ENCODE results near the gene GMNC. TPM values are rescaled to one million over a fixed set of nuclear protein-coding genes. Genes with fewer than 3 reads are reported as not detected.

GMNC gene
- total and polyA plus RNA-seq, 2 donors (not counting 1 experiment from before 2014, with no cell fraction given): 0.17 to 0.50 TPM

DNA sequence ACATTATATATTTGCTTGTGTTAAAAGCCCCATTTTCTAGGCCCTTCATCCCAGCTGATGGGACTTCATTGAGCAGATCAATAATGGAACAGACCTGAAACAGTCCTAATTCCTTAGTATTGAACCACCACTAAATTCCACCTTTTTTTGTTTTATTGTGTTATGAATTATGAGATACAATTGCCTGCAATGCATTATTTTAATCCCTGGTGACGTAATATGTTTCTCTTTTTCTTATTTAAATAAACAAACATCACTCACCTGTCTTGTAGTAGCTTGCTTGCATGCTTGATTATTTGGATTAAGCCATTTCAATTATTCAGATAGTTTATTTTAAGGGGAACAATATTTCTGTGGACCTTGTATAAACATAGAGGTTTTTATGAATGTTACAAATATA is 40.7 kb upstream of the GMNC start:
- H3K9me3 ChIP-seq (ENCODE audit: control insufficient read depth, insufficient read depth, low read depth, low read length): no peaks in the 10 kb centered on the region
- no peak overlapping the region for H3K4me3 ChIP-seq (replicated peaks in 1 of 4; ENCODE audit: control extremely low read depth in 1 of 4, insufficient read depth in 1 of 4, low read depth in 3 of 4, low read length in 4 of 4)
- TF ChIP-seq EZH2 (IDR thresholded peaks at IDR 0.05; ENCODE audit: low read length, missing control alignments): no peak
- TF ChIP-seq, protein P1, sequence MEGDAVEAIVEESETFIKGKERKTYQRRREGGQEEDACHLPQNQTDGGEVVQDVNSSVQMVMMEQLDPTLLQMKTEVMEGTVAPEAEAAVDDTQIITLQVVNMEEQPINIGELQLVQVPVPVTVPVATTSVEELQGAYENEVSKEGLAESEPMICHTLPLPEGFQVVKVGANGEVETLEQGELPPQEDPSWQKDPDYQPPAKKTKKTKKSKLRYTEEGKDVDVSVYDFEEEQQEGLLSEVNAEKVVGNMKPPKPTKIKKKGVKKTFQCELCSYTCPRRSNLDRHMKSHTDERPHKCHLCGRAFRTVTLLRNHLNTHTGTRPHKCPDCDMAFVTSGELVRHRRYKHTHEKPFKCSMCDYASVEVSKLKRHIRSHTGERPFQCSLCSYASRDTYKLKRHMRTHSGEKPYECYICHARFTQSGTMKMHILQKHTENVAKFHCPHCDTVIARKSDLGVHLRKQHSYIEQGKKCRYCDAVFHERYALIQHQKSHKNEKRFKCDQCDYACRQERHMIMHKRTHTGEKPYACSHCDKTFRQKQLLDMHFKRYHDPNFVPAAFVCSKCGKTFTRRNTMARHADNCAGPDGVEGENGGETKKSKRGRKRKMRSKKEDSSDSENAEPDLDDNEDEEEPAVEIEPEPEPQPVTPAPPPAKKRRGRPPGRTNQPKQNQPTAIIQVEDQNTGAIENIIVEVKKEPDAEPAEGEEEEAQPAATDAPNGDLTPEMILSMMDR (conservative IDR thresholded peaks at IDR 0.05 in 1 of 2, IDR thresholded peaks at IDR 0.05 in 1 of 2; ENCODE audit: low read depth in 1 of 2, low read length in 2 of 2): no peak
- no peaks in the 10 kb centered on the region for H4K20me1 ChIP-seq (ENCODE audit: control insufficient read depth, extremely low read depth, insufficient read depth, low read length)
- H3K27ac ChIP-seq (ENCODE audit: insufficient read depth, low read length): no peak overlapping the region
- no peak overlapping the region for H3K4me2 ChIP-seq (ENCODE audit: extremely low read depth, insufficient read depth, low read length)
- no peak overlapping the region for H2AFZ ChIP-seq (ENCODE audit: low read length)
- H3K36me3 ChIP-seq (ENCODE audit: control insufficient read depth, insufficient read depth, low read length): no peaks in the 10 kb centered on the region
- no peak for DNase-seq (ENCODE audit: low read depth in 2 of 2)
- no peak overlapping the region for H3K9ac ChIP-seq (ENCODE audit: insufficient read depth, low read length)
- H3K27me3 ChIP-seq (ENCODE audit: control insufficient read depth, insufficient read depth, low read length): no peaks in the 10 kb centered on the region
- H3K79me2 ChIP-seq (ENCODE audit: control insufficient read depth, insufficient read depth, low read length): no peaks in the 10 kb centered on the region
- H3K4me1 ChIP-seq (ENCODE audit: control insufficient read depth, extremely low read depth, insufficient read depth, low read length): no peaks in the 10 kb centered on the region

DNA sequence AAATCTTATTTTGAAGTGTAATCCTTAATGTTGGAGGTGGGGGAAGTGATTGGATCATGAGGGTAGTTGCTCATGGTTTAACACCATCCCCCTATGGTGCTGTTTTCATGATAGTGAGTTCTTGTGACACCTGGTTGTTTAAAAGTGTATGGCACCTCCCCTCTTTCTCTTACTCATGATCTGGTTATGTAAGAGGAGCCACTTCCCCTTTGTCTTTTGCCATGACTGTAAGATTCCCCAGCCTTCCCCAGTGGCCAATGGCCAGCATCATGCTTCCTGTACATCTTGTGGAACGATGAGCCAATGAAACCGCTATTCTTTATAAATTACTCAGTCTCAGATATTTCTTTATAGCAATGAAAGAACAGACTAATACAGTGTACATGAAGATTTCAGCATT is 39.8 kb upstream of the GMNC start:
- Histone ChIP-seq H3K79me2 (ENCODE audit: control insufficient read depth, insufficient read depth, low read length) (no peaks in the 10 kb centered on the region), H3K27ac (ENCODE audit: insufficient read depth, low read length) (no peak overlapping the region), H3K9ac (ENCODE audit: insufficient read depth, low read length) (no peak overlapping the region), H2AFZ (ENCODE audit: low read length) (no peak overlapping the region), H3K4me2 (ENCODE audit: extremely low read depth, insufficient read depth, low read length) (no peak overlapping the region), H3K9me3 (ENCODE audit: control insufficient read depth, insufficient read depth, low read depth, low read length) (no peaks in the 10 kb centered on the region), H3K36me3 (ENCODE audit: control insufficient read depth, insufficient read depth, low read length) (no peaks in the 10 kb centered on the region), H4K20me1 (ENCODE audit: control insufficient read depth, extremely low read depth, insufficient read depth, low read length) (no peaks in the 10 kb centered on the region), H3K4me3 (replicated peaks in 1 of 4; ENCODE audit: control extremely low read depth in 1 of 4, insufficient read depth in 1 of 4, low read depth in 3 of 4, low read length in 4 of 4) (no peak overlapping the region), H3K27me3 (ENCODE audit: control insufficient read depth, insufficient read depth, low read length) (no peaks in the 10 kb centered on the region), H3K4me1 (ENCODE audit: control insufficient read depth, extremely low read depth, insufficient read depth, low read length) (no peaks in the 10 kb centered on the region)
- TF ChIP-seq, protein P1 (conservative IDR thresholded peaks at IDR 0.05 in 1 of 2, IDR thresholded peaks at IDR 0.05 in 1 of 2; ENCODE audit: low read depth in 1 of 2, low read length in 2 of 2): no peak
- no peak for TF ChIP-seq EZH2 (IDR thresholded peaks at IDR 0.05; ENCODE audit: low read length, missing control alignments)
- DNase-seq (ENCODE audit: low read depth in 2 of 2): no peak

DNA sequence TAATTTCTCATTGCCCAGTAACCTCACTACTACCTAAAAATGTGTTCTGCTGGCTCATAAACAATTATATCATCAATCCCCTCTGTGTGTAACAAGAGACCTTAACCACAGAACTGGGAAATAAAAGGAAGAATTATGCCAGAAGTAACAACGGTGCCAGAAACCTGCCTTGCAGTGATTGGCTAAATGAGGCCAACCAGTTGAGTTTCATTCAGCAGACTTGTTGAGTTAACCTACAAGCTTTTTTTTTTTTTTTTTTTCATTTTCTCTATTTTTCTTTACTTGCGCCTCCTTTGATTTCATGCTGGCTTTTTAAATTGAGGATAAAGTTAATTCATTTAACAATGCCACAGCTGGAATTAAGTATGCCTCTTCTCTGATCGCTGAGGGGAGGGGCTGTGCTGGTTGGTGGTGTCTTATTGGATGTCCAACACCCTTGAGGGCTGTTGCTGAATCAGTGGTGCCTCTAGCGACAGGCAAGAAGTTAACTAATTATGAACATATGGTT is 30.0 kb upstream of the GMNC start:
- Histone ChIP-seq H3K9ac (ENCODE audit: insufficient read depth, low read length) (no peak overlapping the region), H3K36me3 (ENCODE audit: control insufficient read depth, insufficient read depth, low read length) (no peaks in the 10 kb centered on the region), H4K20me1 (ENCODE audit: control insufficient read depth, extremely low read depth, insufficient read depth, low read length) (no peaks in the 10 kb centered on the region), H3K4me1 (ENCODE audit: control insufficient read depth, extremely low read depth, insufficient read depth, low read length) (no peaks in the 10 kb centered on the region), H3K4me3 (replicated peaks in 1 of 4; ENCODE audit: control extremely low read depth in 1 of 4, insufficient read depth in 1 of 4, low read depth in 3 of 4, low read length in 4 of 4) (no peak overlapping the region), H2AFZ (ENCODE audit: low read length) (no peak overlapping the region), H3K9me3 (ENCODE audit: control insufficient read depth, insufficient read depth, low read depth, low read length) (no peaks in the 10 kb centered on the region), H3K27me3 (ENCODE audit: control insufficient read depth, insufficient read depth, low read length) (no peaks in the 10 kb centered on the region), H3K4me2 (ENCODE audit: extremely low read depth, insufficient read depth, low read length) (no peak overlapping the region), H3K27ac (ENCODE audit: insufficient read depth, low read length) (no peak overlapping the region), H3K79me2 (ENCODE audit: control insufficient read depth, insufficient read depth, low read length) (no peaks in the 10 kb centered on the region)
- TF ChIP-seq EZH2 (IDR thresholded peaks at IDR 0.05; ENCODE audit: low read length, missing control alignments): no peak
- TF ChIP-seq, protein P1 (conservative IDR thresholded peaks at IDR 0.05 in 1 of 2, IDR thresholded peaks at IDR 0.05 in 1 of 2; ENCODE audit: low read depth in 1 of 2, low read length in 2 of 2): no peak
- DNase-seq (ENCODE audit: low read depth in 2 of 2): peak; percentile 1 to 52
